GM12874 (cell line): ENCODE results near the gene FN3K.

Source experiments
- TF ChIP-seq, protein P1 (sequence below): IDR thresholded peaks from 2 replicates; pipeline ENCODE4 v1.5.1; 2011; ENCODE audit warnings: low read depth, mild to moderate bottlenecking, control low read depth, low read length, moderate library complexity; ENCODE audit not compliant: insufficient read depth

Gene FN3K

DNA sequence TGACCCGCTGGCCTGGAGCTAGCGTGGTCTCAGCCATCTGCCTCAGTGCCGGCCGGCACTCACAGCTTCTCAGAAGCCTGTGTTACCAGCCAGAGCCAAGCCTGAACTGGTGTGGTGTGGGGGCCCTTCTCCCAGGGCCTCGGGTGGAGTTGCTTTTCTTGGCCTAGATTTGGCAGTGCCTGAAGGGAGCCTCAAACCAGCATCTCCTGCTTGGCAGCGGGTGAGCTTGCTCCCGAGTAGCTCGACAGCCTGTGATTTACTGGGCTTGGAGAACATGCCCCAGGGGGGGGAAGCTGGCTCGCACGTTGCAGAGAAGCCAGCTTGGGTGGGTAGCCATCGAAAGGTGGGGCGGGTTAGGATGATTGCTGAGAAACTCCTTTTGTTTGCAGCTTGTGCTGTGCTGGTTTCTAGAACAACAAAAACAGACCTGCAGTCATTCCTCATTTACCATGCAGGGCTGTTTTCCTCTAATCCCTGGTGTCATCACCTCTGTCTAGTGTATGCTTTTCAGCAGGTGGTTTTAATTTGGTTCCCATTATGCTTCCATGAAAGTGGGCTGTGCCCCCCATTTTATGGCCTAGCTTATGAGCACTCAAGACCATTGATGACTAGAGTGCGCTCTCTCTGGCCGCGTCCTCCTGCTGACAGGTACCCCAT lies 58.7 kb downstream of the FN3K start:
- TF ChIP-seq, protein P1, sequence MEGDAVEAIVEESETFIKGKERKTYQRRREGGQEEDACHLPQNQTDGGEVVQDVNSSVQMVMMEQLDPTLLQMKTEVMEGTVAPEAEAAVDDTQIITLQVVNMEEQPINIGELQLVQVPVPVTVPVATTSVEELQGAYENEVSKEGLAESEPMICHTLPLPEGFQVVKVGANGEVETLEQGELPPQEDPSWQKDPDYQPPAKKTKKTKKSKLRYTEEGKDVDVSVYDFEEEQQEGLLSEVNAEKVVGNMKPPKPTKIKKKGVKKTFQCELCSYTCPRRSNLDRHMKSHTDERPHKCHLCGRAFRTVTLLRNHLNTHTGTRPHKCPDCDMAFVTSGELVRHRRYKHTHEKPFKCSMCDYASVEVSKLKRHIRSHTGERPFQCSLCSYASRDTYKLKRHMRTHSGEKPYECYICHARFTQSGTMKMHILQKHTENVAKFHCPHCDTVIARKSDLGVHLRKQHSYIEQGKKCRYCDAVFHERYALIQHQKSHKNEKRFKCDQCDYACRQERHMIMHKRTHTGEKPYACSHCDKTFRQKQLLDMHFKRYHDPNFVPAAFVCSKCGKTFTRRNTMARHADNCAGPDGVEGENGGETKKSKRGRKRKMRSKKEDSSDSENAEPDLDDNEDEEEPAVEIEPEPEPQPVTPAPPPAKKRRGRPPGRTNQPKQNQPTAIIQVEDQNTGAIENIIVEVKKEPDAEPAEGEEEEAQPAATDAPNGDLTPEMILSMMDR: no peak

DNA sequence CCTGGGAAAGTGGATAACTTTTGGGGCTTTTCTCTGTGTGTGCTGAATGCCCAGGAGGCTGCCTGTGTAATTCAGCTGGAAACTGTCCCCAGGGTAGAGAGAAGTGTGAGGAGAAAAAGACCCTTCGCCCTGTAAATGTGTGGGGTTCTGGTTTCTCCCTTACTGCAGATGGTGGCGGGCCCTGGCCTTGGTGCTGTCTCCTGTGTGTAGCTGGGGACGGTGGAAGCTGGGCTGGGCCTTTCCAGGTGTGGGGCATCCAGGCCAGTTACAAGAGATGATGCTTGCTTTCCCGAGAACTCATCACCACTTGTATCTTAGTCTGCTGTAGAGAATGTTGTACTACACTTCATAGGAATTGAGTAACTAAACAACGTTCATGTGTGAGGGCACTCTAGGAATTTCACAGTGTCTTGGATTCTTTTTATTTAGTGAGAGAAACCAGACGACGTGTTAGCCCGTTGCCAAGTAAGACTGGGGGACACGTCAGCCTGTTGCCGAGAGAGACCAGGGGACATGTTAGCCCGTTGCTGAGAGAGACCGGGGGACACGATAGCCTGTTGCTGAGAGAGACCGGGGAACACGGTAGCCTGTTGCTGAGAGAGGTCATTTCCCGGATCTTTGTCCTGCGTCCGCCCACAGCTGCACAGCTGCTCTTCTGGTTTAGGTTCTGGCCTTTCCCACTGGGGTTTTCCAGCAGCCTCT lies 59.5 kb downstream of the FN3K start:
- TF ChIP-seq, protein P1: no peak

- TF ChIP-seq, protein P1: no peak
These were observed 60.2 kb downstream of the FN3K start for GRCh38 chr17:82795615-82796014.

DNA sequence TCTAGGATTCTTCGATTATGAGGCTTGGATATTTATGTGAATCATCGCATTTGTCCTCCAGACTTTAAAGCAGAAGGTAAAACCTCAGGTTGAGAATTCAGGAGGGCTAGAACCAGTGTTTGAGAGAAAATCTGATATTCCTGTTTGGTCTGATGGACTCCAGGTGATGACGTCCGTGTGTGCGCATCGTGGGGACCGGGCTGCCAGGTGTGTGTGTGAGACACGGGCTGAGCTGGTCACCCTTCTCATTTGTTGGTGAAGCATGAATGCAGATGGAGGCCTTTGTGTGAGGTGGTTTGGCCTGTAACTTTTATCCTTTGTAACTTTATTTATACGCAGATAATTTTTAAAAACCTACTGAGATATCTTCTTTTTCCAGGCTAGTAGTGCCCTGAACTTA lies 61.6 kb downstream of the FN3K start:
- TF ChIP-seq, protein P1: no peak

- TF ChIP-seq, protein P1: no peak
These were observed 63.3 kb downstream of the FN3K start for GRCh38 chr17:82798752-82799151.

GRCh38 chr17:82799591-82799990 lies 64.2 kb downstream of the FN3K start:
- TF ChIP-seq, protein P1: no peak
